IMR-90 (cell line): ENCODE measurements around the gene CD84.

Experiments
- POLR2A ChIP-seq: IDR thresholded peaks from 2 replicates; pipeline ENCODE4 v1.6.1; 2012; ENCODE audit warnings: mild to moderate bottlenecking, low read depth, low read length
- TF ChIP-seq, protein P1 (sequence below): fragments of 150-350 bp; IDR thresholded peaks from 2 replicates; pipeline ENCODE4 v1.6.1; 2016; ENCODE audit warnings: low read depth, mild to moderate bottlenecking, low read length, moderate library complexity, borderline replicate concordance
- TF ChIP-seq, protein P2 (sequence below): conservative IDR thresholded peaks from 2 replicates; pipeline ENCODE4 v1.5.1; 2012; ENCODE audit warnings: mild to moderate bottlenecking, low read depth, low read length, improper control_type of control experiment

DNA sequence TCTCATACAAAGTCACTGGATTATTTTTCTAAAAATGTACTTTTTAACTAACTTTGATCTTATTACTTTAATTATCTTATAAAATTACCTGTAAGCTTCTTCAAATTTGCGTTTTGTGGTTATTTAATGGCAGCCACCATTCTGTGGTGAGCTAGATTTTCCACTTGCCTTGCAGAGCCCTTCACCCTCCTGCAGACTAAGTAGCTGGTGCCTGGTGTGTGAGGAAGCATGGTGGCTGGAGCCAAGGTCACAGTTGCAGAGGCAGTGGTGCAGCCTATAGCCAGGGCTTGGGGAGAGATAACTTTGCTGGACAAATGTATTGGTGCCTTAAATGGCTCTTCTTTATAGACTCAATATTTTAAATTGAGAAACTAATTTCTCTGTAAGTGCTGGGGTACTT is 11.2 kb upstream of the CD84 start:
- TF ChIP-seq, protein P1, sequence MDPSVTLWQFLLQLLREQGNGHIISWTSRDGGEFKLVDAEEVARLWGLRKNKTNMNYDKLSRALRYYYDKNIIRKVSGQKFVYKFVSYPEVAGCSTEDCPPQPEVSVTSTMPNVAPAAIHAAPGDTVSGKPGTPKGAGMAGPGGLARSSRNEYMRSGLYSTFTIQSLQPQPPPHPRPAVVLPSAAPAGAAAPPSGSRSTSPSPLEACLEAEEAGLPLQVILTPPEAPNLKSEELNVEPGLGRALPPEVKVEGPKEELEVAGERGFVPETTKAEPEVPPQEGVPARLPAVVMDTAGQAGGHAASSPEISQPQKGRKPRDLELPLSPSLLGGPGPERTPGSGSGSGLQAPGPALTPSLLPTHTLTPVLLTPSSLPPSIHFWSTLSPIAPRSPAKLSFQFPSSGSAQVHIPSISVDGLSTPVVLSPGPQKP: no peak
- TF ChIP-seq, protein P2, sequence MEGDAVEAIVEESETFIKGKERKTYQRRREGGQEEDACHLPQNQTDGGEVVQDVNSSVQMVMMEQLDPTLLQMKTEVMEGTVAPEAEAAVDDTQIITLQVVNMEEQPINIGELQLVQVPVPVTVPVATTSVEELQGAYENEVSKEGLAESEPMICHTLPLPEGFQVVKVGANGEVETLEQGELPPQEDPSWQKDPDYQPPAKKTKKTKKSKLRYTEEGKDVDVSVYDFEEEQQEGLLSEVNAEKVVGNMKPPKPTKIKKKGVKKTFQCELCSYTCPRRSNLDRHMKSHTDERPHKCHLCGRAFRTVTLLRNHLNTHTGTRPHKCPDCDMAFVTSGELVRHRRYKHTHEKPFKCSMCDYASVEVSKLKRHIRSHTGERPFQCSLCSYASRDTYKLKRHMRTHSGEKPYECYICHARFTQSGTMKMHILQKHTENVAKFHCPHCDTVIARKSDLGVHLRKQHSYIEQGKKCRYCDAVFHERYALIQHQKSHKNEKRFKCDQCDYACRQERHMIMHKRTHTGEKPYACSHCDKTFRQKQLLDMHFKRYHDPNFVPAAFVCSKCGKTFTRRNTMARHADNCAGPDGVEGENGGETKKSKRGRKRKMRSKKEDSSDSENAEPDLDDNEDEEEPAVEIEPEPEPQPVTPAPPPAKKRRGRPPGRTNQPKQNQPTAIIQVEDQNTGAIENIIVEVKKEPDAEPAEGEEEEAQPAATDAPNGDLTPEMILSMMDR: no peak
- no peak for TF ChIP-seq POLR2A
